Stimulated activated CD4-positive, alpha-beta T cell treated with anti-CD3 and anti-CD28 coated beads, Interleukin-12 subunit alpha, Interleukin-12 subunit beta, amount 100 ng/mL, for 48 hours (primary cell): ENCODE results near the gene SELENON.

Experiments
- DNase-seq, 3 donors: peaks; one replicate each; pipeline ENCODE4 v3.0.0-alpha.2; 2020; ENCODE audit warnings: low read depth in 2 of 3, low spot score in 1 of 3

Gene SELENON

DNA sequence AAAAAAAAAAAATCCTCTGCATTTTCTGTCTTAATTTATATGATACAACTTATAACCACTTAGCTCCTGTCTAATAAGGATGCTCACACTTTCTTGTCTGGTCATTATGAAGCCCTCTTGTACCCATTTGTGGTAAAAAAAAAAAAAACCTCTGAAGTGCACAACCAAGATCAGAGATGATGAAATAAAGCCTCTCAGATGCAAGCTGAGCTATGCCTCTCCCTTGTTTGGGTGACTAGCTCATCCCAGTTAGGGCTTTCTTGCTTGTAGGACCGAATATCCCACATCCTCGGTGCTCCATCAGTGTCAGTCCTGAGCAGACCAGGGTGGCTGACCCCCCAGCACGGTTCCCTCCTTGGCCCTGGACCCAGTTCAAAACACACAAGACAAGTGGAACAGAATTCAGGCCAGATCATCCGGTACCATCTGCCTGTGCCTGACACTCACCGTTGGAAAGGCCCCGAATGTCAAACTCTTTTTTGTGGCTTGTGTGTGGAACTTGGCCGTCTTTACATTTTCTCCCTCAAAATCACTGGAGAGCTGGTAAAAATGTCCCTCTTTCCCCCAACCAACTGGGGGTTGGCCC lies 6.3 kb upstream of the SELENON start:
- no peak for DNase-seq

DNA sequence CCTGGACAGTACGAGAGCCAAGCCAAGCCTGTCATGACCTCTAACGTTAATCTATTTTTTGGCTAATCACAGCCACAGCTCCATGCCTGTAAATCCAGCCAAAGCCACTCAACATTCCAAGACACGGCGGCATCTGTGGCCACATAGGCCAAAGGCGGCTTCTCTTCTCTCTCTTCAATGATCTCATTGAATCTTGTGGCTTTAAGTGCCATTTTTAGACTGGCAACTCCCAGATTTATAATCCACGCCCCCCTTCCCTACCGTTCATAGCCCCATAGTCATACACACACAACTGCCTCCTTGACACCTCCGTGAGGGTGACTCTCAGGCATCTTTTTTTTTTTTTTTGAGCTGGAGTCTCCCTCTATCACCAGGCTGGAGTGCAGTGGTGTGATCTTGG lies 5.7 kb upstream of the SELENON start:
- DNase-seq = no peak

GRCh38 chr1:25795211-25795610 lies 4.8 kb upstream of the SELENON start:
- no peak for DNase-seq

DNA sequence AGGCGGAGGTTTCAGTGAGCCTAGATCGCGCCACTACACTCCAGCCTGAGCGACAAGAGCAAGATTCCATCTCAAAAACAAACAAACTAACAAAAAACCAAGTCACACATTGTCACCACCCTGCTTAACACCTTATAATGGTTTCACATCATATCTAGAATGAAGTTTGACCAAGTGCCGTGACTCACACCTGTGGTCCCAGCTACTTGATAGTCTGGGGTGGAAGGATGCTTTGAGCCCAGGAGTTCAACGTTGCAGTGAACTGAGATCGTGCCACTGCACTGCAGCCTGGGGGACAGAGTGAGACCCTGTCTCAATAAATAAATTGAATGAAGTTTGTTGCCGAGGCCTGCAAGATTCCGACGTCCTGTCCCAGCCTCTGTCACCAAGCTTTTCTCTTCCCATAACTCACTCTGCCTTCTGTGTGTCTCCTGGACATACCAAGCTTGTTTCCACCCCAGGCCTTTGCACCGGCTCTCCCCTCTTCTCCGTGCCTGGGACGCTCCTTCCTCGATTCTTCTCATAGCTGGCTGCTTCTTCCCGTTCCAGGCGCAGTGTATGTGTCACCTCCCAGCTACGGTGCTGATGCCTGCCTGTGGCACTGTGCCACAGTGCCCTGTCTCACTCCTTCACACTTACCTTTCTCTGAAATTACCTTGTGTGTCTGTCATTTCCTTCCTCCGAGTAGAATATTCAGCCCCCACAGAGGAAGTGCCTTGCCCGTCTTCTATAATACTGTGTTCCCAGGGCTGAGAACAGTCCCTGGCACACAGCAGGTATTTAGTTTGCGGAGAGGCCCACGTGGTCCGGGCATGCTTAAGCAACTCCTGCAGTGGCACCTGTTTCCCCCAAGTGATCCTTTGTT lies 3.8 kb upstream of the SELENON start:
- no peak for DNase-seq

GRCh38 chr1:25796811-25797458 lies 3.1 kb upstream of the SELENON start:
- peak; percentile 79 to 88 (median 83) for DNase-seq

DNA sequence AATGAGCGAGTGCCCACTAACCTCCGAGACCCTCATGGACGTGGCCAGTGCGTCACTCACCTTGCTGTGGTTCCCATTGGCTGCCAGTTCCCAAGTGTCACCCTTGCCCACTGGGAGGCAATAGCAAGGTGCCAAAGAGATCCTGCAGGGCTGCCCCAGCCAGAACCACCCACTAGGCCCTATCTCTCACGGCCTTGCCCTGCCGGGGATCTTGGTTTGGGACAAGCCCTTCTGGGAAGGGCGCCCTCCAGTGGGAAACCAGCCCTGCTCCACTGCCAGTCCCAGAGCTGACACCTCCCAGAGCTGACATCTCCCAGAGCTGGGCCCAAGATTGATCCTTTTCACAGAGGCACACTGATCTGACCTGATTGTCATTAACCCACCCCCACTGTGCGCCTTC lies 2.1 kb upstream of the SELENON start:
- peak in 1 of 3 donors; percentile 29 for DNase-seq

- no peak for DNase-seq
Observed at GRCh38 chr1:25798666-25799351, 1.2 kb upstream of the SELENON start.

- DNase-seq = no peak
Observed at GRCh38 chr1:25799352-25799934, 550 bp upstream of the SELENON start.

DNA sequence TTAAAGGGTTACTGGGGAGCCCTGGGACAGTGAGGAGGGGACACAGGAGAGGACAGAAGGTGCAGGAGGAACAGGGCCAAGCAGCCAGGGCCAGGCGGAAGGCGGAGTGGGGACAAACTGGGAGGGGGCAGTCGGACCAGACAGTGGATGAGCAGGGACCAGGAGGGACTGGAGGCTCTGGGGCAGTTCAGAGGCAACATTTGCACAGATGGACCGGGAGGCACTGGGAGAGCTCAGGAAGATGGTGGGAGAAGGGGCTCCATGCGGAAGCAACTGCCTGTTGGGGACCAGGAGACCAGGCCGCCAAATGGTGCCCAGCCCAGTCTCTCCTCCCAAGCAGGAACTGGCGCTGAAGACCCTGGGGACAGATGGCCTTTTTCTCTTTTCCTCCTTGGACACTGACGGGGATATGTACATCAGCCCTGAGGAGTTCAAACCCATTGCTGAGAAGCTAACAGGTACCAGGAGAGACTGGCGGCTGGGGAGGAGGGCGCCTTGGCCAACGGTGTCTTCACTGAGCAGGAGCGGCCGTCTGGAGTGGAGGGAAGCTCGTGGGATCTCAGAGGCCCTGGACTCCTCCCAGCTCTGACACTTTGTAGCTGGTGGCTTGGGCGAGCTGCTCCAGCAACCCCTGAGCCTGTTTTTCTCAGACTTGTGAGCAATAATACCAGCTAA lies 847 bp downstream of the SELENON start:
- DNase-seq = no peak

DNA sequence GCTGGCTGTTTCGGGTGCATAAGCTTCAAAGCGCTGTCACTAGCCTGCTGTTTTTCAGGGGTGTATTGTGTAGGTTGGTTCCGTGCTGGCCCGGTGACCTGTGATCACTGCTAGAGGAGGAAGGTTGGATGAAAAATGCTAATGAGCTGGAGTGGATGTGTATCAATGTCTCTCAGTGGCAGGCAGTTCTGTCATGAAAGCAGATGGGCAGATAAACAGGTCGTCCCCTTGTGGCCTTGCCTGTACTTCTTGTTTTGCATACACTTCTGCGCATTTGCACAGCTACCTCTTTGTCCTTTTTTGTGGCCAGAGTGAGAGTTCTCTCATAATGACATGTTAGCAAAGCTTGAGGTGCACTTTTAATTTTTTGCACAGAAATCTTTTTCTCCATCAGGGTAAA lies 2.9 kb downstream of the SELENON start:
- DNase-seq = no peak

- DNase-seq = no peak
Observed at GRCh38 chr1:25803368-25803767, 3.4 kb downstream of the SELENON start.

DNA sequence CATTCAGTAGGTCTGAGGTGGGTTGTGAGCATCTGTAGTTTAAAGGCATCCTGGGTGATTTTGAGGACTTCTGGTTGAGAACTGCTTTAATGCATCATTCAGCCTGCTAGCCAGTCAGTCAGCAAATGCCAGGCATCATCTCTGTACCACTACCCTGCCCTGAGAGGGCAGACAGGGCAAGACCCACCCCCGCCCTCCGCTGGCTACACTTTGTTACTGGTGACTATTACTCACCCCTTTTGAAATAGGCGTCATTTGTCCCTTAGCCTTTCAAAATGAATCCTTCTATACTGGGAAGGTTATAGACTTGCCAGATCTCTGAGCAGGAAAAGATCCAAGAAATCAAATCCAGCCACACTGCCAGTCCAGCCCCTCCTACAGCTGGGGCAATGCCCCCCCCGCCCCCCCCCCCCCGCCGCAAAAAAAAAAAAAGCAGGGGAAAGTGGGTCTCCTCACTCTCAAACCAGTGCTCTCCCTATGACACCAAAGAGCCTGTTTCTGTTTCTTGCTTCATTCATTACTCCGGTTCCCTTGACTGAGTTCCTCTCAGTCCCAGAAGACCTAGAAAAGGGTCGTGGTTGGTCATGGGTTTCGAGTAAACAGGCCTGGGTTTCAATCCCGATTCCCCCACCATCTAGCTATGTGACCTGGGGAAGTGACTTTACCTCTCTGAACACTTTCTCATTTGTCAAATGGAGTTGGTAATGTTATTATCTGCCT lies 4.4 kb downstream of the SELENON start:
- no peak for DNase-seq

GRCh38 chr1:25804964-25805862 lies 5.2 kb downstream of the SELENON start:
- DNase-seq = no peak

- no peak for DNase-seq
Observed at GRCh38 chr1:25805863-25806225, 5.9 kb downstream of the SELENON start.

DNA sequence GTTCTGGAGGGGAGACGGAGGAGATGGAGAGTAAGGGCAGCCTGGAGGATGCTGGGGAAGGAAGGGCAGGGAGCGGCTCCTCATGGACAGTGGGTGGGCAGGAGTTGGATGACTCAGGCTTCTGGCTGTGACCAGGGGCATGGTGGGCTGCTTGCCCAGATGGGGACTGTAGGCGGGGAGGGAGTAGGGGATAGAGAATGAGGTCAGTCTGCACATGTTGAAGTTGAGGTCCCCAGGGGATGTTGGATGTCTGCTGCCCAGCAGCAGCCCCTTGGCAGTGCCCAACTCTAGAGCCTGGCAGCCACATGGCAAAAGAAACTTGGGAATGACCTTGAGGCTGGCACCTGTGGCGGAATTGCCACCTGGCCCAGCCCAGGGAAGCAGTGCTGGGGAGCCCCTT lies 6.4 kb downstream of the SELENON start:
- no peak for DNase-seq

GRCh38 chr1:25807480-25808390 lies 7.7 kb downstream of the SELENON start:
- no peak for DNase-seq

DNA sequence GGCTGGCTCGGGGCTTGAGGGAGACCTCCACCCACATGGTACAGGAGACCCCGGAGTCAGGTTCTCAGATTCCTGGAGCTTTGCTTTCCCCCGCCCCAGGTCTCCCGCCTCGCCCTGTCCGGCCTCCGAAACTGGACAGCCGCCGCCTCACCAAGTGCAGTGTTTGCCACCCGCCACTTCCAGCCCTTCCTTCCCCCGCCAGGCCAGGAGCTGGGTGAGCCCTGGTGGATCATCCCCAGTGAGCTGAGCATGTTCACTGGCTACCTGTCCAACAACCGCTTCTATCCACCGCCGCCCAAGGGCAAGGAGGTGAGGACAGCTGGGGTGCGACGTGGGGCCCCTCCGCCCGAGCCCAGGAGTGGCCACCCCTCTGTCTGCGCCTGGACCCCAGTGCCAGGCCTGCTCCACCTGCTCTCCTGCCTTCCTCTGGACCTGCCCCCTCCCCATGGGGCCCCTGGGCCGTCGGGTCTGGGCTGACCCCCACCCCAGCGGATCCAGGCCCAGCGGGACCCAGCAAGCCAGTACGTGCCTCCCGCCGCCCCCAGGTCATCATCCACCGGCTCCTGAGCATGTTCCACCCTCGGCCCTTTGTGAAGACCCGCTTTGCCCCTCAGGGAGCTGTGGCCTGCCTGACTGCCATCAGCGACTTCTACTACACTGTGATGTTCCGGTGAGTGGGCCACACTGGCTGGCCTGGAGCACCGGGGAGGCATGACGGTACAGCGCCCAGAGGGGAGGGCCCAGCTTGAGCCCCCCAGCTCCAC lies 8.7 kb downstream of the SELENON start:
- no peak for DNase-seq
